Breast epithelium (tissue), 3 donors: ENCODE measurements around the gene ASIC3.

ENCODE experiments used
- POLR2A ChIP-seq: fragments of 450-650 bp; IDR thresholded peaks from one replicate; pipeline ENCODE4 v1.6.1; 2016; ENCODE audit warnings: antibody characterized with exemption, mild to moderate bottlenecking, moderate library complexity
- POLR2AphosphoS5 ChIP-seq, 3 donors: sonication (generic); formaldehyde crosslinking; IDR thresholded peaks; one replicate each; pipeline ENCODE4 v1.6.1; 2017; ENCODE audit warnings: antibody characterized with exemption in 3 of 3
- TF ChIP-seq, protein P1 (sequence below), 3 donors: fragments of 450-650 bp; IDR thresholded peaks; one replicate each; pipeline ENCODE4 v1.5.1; 2016 to 2017; ENCODE audit warnings: antibody characterized with exemption in 3 of 3, mild to moderate bottlenecking in 3 of 3, moderate library complexity in 3 of 3

DNA sequence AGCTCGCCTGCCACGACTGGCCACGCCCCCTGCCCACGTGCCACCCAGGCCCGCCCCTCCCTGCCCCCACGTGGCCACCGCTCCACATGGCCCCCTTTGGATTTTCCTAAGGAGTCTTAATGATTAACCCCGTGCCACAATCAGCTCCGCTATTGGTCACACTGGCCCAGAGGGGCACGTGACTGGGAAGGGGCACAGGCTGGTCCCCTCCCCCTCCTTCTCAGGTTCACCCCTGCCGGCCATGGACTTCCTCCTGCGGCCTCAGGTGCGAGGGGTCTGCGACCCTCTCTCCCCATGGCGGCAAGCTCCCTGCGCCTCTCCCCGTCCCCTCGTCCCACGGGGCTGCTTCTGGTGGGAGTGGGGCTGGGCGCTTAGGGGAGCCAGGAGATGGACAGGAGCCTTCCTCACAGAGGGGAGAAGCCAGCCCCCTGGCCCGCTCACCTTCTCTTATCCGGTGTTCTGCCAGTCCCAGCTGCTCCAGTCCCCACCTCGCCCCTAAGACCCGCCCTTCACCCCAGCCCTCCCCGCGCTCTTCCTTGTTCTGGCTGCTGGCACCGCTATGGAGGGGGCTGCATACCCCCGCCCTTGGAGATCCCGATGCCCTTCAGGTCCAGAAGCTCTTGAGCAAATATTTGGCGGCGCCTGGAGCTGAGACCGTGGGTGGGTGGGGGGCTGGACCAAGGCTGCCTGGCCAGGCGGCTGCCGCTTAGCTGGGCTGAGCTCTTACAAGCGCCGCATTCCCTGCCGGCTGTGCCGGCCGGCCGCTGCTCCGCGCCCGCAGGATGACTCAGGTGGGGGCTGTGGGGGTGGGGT is 14.3 kb downstream of the ASIC3 start:
- TF ChIP-seq, protein P1, sequence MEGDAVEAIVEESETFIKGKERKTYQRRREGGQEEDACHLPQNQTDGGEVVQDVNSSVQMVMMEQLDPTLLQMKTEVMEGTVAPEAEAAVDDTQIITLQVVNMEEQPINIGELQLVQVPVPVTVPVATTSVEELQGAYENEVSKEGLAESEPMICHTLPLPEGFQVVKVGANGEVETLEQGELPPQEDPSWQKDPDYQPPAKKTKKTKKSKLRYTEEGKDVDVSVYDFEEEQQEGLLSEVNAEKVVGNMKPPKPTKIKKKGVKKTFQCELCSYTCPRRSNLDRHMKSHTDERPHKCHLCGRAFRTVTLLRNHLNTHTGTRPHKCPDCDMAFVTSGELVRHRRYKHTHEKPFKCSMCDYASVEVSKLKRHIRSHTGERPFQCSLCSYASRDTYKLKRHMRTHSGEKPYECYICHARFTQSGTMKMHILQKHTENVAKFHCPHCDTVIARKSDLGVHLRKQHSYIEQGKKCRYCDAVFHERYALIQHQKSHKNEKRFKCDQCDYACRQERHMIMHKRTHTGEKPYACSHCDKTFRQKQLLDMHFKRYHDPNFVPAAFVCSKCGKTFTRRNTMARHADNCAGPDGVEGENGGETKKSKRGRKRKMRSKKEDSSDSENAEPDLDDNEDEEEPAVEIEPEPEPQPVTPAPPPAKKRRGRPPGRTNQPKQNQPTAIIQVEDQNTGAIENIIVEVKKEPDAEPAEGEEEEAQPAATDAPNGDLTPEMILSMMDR (IDR thresholded peaks at IDR 0.05), result no peak
- no peak for TF ChIP-seq POLR2A
- TF ChIP-seq POLR2AphosphoS5 (IDR thresholded peaks at IDR 0.05), result no peak
